ENCODE measurements around the gene VPREB3. TPM values are rescaled to one million over a fixed set of nuclear protein-coding genes. Genes with fewer than 3 reads are reported as not detected.

Gene VPREB3
- total RNA-seq, 2 experiments from 2014 or later, result not detected

- ATAC-seq (ENCODE audit: poor library complexity) (no peak), DNase-seq (no peak)
- POLR2A ChIA-PET, result interaction anchor here (5.7 kb wide), 1 partner anchor 19 kb away, joined by 74 read pairs; no protein-coding TSS in a partner anchor
- H3K4me3 Mint-ChIP-seq, result peak overlapping the region; percentile 72
- no peaks in the 10 kb centered on the region for H3K9me3 ChIP-seq (ENCODE audit: control insufficient read depth in 1 of 2, insufficient read depth in 1 of 2, low read length in 2 of 2)
- no peak for TF ChIP-seq CTCF (IDR thresholded peaks at IDR 0.05)
- peaks cover 49% of the 10 kb centered on the region for H3K36me3 ChIP-seq (ENCODE audit: insufficient read depth, low read length)
- no peaks in the 10 kb centered on the region for H3K9me3 Mint-ChIP-seq
- CTCF ChIA-PET, result no interaction called here
- intact Hi-C loops (cut with DNase I, micrococcal nuclease), result loop anchor here (5.0 to 10.0 kb wide), 5 partner anchors 52 to 840 kb away; partner anchors contain the start of genes SMARCB1 (in 2 of the 2), CHCHD10 (in 1 of the 2), DERL3 (in 1 of the 2) and GUCD1 (in 1 of the 2)
- H3K36me3 Mint-ChIP-seq (ENCODE audit: low read depth), result peaks cover 37% of the 10 kb centered on the region
- peaks cover 26% of the 10 kb centered on the region for H3K4me1 Mint-ChIP-seq (ENCODE audit: low read depth)
- no peak overlapping the region for H3K4me3 ChIP-seq (ENCODE audit: low read length)
- H3K27me3 ChIP-seq (ENCODE audit: control insufficient read depth in 1 of 2, insufficient read depth in 2 of 2, low read length in 2 of 2), result no peaks in the 10 kb centered on the region
- H3K4me1 ChIP-seq (ENCODE audit: insufficient read depth, low read length), result peaks cover 27% of the 10 kb centered on the region
- H3K27me3 Mint-ChIP-seq, result no peaks in the 10 kb centered on the region
- peak overlapping the region; percentile 79 for H3K27ac Mint-ChIP-seq
- no peak overlapping the region for H3K27ac ChIP-seq (ENCODE audit: low read depth in 1 of 2, low read length in 2 of 2)
These were observed 39.3 kb downstream of the VPREB3 start for GRCh38 chr22:23714596-23715578.

GRCh38 chr22:23713696-23714595 is 40.3 kb downstream of the VPREB3 start:
- H3K9me3 ChIP-seq (ENCODE audit: control insufficient read depth in 1 of 2, insufficient read depth in 1 of 2, low read length in 2 of 2), result no peaks in the 10 kb centered on the region
- intact Hi-C loops (cut with DNase I, micrococcal nuclease), result loop anchor here in 1 of 2 experiments (10.0 kb wide), 1 partner anchor 841 kb away; the partner anchor contains the start of genes GUCD1 and SNRPD3
- no peaks in the 10 kb centered on the region for H3K27me3 ChIP-seq (ENCODE audit: control insufficient read depth in 1 of 2, insufficient read depth in 2 of 2, low read length in 2 of 2)
- ChIA-PET POLR2A (interaction anchor here (5.7 kb wide), 1 partner anchor 18 kb away, joined by 74 read pairs; no protein-coding TSS in a partner anchor), CTCF (no interaction called here)
- no peak overlapping the region for H3K27ac ChIP-seq (ENCODE audit: low read depth in 1 of 2, low read length in 2 of 2)
- Mint-ChIP-seq H3K9me3 (no peaks in the 10 kb centered on the region), H3K4me1 (ENCODE audit: low read depth) (peaks cover 35% of the 10 kb centered on the region), H3K27ac (peak overlapping the region; percentile 74), H3K4me3 (peak overlapping the region; percentile 67), H3K27me3 (no peaks in the 10 kb centered on the region), H3K36me3 (ENCODE audit: low read depth) (peaks cover 46% of the 10 kb centered on the region)
- DNase-seq (no peak), ATAC-seq (ENCODE audit: poor library complexity) (no peak)
- H3K36me3 ChIP-seq (ENCODE audit: insufficient read depth, low read length), result peaks cover 58% of the 10 kb centered on the region
- peaks cover 27% of the 10 kb centered on the region for H3K4me1 ChIP-seq (ENCODE audit: insufficient read depth, low read length)
- no peak overlapping the region for H3K4me3 ChIP-seq (ENCODE audit: low read length)
- no peak for TF ChIP-seq CTCF (IDR thresholded peaks at IDR 0.05)

GRCh38 chr22:23712256-23712655 is 42.0 kb downstream of the VPREB3 start:
- Mint-ChIP-seq H3K27ac (no peak overlapping the region), H3K27me3 (no peaks in the 10 kb centered on the region), H3K4me1 (ENCODE audit: low read depth) (peaks cover 46% of the 10 kb centered on the region), H3K36me3 (ENCODE audit: low read depth) (peaks cover 63% of the 10 kb centered on the region), H3K9me3 (no peaks in the 10 kb centered on the region), H3K4me3 (no peak overlapping the region)
- ChIA-PET POLR2A (interaction anchor here (1.0 kb wide), 1 partner anchor 145 kb away, joined by 3 read pairs; the partner anchor contains the start of gene SLC2A11), CTCF (no interaction called here)
- no peak for DNase-seq
- TF ChIP-seq CTCF (IDR thresholded peaks at IDR 0.05), result no peak
- Histone ChIP-seq H3K27ac (ENCODE audit: low read depth in 1 of 2, low read length in 2 of 2) (no peak overlapping the region), H3K9me3 (ENCODE audit: control insufficient read depth in 1 of 2, insufficient read depth in 1 of 2, low read length in 2 of 2) (no peaks in the 10 kb centered on the region), H3K27me3 (ENCODE audit: control insufficient read depth in 1 of 2, insufficient read depth in 2 of 2, low read length in 2 of 2) (no peaks in the 10 kb centered on the region), H3K4me1 (ENCODE audit: insufficient read depth, low read length) (peaks cover 23% of the 10 kb centered on the region), H3K36me3 (ENCODE audit: insufficient read depth, low read length) (peaks cover 72% of the 10 kb centered on the region), H3K4me3 (ENCODE audit: low read length) (no peak overlapping the region)
- intact Hi-C loops (cut with DNase I, micrococcal nuclease), result loop anchor here in 1 of 2 experiments (10.0 kb wide), 1 partner anchor 843 kb away; the partner anchor contains the start of genes GUCD1 and SNRPD3
- no peak for ATAC-seq (ENCODE audit: poor library complexity)
